Stimulated activated CD8-positive, alpha-beta memory T cell treated with anti-CD3 and anti-CD28 coated beads, Interleukin-12 subunit alpha, Interleukin-12 subunit beta, amount 100 ng/mL, for 1 hour (primary cell): ENCODE measurements around the gene UBE2J2.

Experiments
- DNase-seq: peaks from one replicate; pipeline ENCODE4 v3.0.0-alpha.2; 2020; ENCODE audit warnings: low read depth

The UBE2J2 gene

DNA sequence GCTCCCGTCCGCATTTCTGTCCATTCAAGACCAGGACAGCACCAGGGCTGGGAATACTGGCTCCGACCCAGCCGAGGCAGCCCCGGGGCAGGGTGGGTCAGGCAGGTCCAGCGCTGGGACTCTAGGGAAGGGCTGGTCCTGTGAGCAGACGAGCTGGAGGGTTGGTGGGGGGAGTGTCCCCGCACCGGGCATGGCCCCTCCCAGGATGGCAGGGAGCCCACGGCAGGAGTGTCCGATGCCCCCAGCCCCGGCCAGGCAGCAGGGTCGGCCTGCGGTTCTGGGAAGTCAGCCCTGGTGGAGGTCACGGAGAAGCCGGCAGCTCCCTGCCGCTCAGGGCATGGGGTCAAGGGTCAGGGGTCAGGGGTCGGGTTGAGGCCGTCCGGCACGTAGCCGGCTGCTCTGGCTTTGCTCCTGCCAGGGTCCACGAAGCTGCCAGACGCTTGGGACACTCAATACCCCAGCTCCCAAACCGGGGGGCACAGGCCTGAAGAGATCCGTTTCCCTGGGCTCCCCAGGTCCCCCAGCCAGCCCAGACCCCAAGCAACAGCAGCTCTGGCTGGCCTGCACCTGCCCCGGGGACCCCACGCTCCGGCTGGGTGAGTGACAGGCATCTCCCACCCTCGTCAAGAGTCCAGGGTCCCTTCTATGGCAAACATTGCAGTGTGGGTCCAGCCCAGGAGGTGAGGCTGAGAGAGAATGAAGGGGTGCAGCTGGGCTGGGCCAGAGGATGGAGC is 33.9 kb downstream of the UBE2J2 start:
- no peak for DNase-seq

DNA sequence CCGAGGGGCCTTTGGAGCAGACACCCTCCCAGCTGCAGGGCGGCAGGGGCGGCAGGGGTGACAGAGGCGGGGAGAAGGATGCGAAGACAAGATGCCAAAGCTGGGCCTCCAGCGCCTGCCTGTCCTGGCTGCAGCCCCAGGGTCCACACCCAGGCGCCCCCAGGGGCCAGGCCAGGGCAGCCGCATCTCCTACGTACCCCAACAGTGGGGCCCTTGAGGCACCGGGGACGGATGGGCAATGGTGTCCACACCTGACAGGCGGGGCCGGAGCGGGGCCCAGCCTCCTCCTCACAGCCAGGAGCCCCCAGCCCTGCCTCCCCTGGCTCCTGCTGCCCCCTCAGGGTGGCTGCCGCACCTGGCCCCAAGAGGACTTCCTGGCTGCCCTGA is 34.4 kb downstream of the UBE2J2 start:
- no peak for DNase-seq

DNA sequence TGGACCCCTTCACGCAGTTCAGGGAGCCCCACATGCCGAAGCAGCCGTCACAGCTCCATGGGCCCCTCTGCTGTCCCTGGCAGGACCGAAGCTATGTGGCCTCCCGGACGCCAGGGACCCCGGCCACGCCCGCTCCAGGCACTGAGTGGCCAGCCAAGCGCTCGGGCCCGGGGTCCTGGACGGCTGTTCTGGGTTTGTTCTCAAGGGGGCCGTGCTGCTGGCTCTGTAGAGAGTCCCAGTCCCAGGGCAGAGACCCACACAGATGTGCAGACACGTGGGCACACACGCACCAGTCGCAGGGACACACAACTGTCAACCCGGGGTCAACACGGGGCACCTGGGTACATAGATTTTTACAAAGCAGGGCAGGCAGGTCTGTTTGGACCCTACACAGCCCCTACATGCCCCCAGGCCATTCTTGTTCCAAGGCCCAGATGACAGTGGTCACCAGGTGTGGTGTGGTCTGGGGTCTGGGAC is 34.9 kb downstream of the UBE2J2 start:
- DNase-seq, result no peak

DNA sequence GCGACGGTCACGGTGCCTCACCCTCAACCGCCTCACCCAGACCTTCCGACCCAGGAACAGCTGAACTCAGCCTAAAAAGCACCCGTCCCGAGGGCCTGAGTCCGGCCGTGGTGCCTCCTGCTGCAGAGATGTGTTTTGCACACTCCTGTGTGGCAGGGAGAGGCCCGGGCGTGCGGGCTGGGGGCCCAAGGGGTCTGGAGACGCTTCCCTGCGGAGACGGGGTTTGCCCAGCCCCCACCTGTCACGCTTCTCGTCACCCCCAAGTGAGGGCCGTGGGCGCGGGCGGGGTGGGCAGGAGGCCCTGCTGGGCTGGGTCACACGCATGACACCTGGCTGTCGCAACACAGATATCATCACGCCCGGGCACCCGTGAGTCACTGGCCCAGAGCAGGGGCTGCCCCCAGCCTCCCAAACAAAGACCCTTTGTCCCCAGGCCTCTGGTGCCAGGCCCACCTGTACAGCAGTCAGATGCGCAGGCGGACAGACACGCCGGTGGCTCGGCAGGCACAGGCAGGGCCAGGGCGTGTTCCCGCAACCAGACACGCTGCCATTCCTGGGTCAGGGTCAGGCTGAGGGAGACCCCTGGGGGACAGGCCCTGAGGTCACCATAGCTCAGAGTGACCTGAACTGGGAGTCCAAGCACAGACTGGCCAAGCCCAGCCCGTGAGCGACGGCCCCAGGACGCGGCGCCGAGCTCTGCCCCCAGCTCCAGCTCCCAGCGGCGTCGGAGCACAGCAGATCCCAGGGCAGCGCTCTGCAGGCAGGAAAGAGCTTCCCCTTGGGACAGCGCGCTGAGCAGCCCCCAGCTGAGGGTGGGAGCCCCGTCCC is 35.6 kb downstream of the UBE2J2 start:
- no peak for DNase-seq

DNA sequence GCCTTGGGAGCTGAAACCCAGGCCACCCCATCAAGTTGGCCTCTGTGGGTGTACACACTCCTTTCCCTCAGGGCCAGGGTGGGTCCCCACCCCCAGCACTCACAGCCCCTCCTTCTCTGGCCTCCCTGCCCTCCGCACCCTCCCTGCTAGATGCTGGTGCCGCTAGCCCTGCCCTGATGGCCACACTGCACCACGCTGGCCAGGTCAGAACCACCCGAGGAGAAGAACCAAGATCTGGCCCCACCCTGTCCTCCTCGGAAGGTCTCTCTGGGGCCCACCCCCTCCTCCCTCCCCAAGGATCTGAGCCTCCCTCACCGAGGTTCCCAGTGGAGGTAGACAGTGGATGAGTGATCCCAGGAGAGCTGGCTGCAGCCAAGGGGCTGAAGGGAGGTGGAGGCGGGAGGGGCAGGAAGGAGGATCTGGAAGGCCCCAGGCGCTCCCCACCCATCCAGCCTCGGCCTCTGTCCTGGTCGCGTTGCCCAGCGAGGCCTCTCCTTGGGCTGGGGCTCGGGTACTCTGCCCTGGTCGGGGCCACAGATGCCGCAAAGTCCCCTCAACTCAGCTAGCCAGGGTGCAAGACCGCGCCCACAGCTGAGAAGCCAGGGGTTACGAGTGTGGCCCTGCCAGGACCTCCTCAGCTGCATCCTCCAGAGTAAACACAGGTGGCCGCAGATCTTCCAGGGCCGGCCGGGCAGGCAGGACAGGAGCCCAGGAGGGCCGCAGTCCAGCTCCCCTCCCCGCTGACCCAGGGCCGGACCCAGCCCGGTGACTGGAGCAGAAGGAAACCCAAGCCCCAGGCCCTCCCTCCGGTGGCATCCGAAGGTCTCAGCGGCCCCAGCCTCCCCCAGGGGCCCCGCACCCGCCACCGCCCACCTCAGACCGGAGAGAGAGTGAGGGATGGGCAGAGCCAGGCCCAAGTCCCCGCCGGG is 36.4 kb downstream of the UBE2J2 start:
- no peak for DNase-seq

DNA sequence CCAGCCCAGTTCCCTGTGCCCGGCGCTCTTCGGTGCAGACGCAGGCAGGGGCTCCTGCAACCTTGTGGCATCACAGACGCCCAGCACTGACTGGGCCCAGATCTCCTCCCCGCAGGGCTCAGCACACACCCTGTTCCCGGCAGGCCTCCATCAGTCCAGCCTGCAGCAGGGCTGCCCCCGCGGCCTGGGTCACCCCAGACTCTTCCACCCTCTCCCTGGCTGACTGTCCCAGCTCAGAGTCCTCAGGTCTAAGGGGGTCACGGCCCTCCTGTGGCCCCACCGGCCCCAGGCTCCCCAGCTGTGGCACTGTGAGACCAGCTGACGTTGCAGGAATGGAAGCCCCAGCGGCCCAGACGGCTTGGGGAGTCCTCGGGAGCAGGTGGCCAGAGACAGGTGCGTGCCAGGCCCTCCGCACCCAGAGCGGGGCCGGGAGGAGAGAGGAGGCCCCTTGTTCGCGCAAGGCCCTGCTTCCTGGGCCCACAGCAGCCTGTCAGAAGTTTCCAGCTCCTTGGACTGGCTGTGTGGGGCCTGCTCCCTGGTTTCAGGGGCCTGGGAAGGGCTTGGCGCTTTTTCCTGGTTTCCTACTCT is 37.4 kb downstream of the UBE2J2 start:
- no peak for DNase-seq

DNA sequence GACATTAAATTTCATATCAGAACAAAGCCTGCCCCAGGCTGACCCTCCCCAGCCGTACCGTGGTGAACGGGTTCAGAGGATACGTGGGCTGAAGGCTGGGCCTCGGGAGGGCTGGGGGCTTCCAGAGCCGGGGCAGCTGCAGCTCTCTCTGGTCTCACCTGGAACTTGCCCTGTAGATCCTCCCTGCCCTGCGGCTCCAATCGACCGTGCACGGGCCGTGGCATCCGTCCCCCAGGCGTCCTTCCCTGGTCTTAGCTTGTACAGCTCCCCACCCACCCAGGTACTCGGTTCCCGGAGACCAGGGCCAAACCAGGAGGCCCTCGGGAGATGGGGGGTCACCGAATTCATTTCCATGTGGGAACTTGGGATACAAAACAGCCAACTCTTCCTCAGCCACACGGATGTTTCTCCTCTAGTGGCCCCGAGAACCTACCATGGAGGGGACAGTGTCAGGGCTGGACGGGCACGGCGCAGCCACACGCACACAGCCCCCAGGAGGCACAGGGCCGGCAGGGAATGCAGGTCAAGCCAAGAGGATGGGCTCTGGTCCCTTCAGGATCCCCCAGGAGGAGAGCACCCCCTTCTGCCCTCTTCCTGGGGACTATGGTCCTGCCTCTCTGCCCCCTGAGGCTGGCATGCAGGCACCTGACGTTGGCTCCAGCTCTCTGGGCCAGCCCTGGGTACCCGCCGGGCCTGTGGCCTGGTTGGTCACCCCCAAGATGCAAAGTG is 38.5 kb downstream of the UBE2J2 start:
- DNase-seq, result no peak

DNA sequence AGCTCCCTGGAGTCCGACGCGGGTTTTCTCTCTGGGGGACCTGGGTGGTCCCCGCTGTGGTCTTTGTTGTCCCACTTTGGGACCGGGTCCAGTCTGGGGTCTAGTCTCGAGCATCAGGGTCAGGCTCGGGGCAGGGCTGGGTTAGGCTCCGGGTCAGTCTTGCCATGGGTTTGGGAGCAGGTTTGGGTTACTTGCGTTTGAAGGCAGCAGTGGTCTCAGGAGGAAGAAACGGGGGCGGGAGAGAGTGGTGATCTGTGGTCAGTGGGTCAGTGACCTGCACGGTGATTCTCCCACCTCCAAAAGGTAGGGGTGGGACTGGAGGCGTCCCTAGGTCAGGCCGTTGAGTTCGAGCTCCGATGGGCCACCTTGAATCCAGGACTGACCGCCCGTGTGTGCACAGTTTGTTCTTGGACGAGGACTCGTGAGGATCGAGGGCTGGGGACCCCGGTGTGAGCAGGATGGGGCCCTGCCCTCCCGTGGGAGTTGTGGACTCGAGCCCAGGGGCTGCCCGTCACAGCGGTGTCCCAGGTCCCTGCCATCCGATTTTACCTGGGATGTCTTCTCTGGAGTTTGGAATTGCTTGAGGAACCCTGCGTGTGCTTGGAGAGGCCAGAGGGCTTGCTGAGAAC is 39.4 kb downstream of the UBE2J2 start:
- no peak for DNase-seq

DNA sequence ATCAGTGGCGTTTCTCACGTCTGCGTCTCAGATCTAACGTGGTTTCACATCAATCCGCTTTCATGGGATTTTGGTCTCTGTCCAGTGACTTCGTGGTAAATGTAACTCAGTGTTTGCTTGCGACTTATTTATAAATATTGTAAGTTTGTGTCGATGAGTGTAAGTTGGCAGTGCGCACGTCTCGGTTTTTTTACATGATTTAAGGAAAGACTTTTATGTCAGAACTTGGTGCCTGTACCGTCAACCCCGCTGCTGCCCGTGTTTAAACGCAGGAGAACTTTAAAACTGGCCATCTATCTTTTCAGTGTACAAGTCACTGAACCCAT is 40.1 kb downstream of the UBE2J2 start:
- DNase-seq, result no peak

DNA sequence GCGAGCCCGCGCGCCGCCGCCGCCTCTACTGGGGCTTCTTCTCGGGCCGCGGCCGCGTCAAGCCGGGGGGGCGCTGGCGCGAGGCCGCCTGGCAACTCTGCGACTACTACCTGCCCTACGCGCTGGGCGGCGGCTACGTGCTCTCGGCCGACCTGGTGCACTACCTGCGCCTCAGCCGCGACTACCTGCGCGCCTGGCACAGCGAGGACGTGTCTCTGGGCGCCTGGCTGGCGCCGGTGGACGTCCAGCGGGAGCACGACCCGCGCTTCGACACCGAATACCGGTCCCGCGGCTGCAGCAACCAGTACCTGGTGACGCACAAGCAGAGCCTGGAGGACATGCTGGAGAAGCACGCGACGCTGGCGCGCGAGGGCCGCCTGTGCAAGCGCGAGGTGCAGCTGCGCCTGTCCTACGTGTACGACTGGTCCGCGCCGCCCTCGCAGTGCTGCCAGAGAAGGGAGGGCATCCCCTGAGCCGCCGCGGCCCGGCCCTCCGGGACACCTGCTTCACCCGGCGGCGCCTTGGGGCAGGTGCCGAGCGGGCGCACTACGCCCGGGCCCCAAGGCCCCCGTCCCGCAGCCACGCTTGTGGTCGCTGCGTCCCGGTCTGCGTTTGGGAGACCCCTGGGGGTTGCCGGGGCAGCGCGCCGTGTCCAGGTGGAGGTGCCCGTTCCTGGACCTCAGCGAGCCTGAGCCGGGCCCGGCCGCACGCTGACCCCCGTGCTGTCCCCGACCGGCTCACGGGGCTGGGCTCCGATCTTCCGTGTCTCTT is 40.7 kb downstream of the UBE2J2 start:
- no peak for DNase-seq

DNA sequence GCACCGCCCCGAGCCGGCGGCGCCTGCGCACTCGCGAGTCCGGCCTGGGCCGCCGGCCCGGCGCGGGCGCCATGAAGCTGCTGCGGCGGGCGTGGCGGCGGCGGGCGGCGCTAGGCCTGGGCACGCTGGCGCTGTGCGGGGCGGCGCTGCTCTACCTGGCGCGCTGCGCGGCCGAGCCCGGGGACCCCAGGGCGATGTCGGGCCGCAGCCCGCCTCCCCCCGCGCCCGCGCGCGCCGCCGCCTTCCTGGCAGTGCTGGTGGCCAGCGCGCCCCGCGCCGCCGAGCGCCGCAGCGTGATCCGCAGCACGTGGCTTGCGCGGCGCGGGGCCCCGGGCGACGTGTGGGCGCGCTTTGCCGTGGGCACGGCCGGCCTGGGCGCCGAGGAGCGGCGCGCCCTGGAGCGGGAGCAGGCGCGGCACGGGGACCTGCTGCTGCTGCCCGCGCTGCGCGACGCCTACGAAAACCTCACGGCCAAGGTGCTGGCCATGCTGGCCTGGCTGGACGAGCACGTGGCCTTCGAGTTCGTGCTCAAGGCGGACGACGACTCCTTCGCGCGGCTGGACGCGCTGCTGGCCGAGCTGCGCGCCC is 41.4 kb downstream of the UBE2J2 start, which contains the start of gene B3GALT6:
TSS of gene B3GALT6 (plus strand) at position 30 of the 588 bp plus-strand sequence. CDS start at position 72, 42 bp downstream.
- DNase-seq, result no peak

DNA sequence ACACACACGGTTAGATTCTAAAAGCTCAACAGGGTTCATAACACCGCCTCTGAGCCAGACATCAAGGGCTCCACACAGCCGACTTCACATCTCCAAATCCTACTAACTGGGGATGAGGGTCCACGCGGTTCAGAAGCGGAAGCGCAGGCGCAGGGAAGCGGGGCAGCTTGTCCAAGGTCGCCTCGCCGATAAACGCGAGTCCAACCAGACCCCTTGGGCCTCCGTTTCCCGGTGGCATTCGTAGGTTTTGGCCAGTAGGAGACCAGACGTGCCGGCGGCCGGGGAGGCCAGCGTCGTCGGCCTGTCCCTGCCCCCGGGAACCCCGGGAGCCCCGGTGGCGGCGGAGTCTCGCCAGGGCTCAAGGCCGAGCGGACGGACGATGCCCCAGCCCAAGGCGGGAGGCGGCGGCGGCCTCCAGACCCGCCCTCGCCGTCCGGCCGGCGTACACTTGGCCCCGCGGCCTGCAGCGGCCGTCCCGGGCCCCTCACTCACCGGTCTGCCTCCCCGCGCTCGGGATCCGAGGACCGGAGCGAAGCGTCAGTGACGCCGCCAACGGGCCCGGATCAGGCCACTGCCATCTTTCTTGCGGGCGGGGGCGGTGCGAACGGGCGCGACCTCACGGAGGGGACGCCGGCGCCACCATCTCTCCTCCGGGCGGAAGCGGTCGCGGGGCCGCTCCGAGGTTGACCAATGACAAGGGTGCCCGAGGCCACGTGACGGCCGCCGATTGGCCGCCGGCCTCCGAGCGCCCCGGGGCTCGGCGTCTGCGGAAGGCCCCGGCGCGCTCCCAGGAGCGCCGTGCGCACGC is 42.0 kb downstream of the UBE2J2 start, which contains the start of gene SDF4:
TSS of gene SDF4 (minus strand) at position 602 of the 808 bp plus-strand sequence. CDS start 3,229 bp downstream, outside the sequence.
- DNase-seq, result peak; percentile 95

DNA sequence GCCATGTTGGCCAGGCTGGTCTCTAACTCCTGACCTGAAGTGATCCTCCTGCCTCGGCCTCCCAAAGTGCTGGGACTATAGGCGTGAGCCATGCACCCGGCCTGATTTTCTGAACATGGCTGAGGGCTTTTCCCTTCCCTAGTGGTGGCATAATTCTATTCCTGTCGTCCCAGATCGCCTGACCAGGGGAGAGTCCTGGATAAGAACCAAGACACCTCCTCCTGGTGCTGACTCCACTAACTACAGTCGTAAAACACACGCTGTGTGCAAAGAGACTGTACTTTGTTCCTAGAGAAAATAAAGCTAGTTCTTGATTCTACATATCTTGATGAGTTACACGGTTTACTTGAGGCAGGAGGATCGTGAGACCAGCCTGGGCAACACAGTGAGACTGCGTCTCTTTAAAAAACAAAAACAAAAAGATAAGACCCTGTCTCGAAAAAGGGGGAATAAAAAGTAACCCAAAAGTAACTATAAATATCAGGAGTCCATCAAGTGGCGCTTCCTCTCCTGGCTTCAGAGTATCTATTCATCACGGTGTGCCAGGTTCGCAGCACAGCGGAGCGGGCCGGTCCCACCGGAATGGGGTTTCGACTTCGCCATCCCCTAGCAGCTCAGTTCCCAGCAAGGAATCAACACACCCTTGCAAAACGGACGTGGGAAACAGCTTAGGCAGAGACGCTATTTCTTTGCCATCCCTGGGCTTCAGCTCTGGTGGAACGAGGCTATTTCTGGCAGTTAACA is 42.8 kb downstream of the UBE2J2 start:
- no peak for DNase-seq

DNA sequence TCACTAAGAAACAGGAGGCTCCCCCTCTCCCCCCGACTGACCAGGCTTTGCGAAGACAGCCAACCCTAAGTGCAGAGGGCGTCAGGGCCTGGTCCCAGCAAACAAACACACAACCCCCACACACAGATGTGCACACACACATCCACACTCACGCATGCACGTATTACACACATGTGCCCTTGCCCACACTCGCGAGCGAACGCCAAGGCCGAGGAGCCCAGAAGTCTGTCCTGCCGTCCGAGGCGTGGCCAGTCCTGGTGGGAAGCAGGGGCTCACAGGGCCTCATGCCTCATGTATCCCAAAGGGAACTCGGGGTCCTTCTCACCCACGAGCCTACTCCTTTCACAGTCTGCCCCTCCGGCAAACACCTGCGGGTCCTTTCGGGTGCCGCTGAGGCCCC is 43.9 kb downstream of the UBE2J2 start:
- no peak for DNase-seq

DNA sequence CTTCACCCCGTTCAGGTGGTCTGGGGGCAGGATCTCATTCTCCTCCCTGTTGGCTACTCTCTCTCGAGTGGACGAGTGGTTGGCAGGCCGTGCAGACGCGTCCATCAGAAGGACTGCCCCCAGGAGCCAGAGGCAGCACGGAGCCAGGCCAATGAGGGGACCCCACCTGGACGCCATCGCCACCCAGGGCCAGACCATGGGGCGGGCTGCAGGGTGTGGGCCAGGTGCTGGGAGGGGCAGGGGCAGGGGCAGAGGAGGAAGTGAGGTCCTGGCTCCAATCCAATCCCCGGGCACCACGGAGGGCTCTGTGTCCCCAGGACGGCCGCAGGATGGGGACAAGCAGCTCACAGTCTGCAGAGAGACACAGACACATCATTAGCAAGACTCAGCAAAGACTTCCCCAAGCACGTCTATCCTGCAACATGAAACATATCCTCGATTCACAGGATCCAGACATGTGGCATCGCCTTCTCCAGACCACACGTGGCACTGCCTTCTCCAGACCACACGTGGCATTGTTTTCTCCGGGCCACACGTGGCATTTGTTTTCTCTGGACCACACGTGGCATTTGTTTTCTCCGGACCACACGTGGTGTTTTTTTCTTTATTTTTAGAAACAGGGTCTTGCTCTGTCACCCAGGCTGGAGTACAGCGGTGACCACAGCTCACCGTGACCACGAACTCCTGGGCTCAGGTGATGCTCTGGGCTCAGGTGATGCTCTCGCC is 44.9 kb downstream of the UBE2J2 start:
- DNase-seq, result no peak

DNA sequence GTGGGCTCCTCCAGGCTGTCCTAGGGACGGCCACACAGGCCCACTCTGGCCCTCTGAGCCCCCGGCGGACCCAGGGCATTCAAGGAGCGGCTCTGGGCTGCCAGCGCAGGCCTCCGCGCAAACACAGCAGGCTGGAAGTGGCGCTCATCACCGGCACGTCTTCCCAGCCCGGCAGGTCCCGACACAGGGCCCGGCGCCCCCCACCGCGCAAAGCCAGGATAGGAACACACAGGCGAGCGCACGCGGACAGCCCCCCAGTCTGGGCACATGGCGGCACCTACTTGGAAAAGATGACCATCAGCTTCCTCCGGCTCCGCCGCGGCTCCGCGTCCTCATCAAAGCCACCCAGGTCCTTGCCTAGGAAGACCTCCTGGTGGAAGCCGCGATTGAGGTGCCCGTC is 45.5 kb downstream of the UBE2J2 start:
- DNase-seq, result no peak

DNA sequence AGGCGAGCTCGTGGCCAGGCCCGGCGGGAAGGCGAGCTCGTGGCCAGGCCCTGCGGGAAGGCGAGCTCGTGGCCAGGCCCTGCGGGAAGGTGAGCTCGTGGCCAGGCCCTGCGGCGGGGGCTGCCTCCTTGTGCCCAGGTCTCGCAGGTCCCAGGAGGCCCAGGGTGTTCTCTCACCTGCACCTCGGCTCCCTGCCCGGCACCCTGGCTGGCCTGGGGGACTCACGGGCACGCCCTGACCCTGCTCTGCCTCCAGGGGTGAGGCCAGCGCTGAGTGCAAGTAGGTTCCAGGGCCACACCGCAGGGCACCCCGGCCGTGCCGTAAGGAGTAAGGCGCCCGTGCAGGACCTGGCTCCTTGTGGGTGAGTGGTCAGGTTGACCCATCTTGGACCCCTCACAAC is 46.3 kb downstream of the UBE2J2 start:
- no peak for DNase-seq
